C4-2B (cell line): ENCODE results near the gene SMOC2.

Source experiments
- H3K27ac ChIP-seq: fragments of 450-650 bp; 2 replicates; pipeline ENCODE4 v1.5.1; 2017
- ZFX ChIP-seq: fragments of 450-650 bp; IDR thresholded peaks from 2 replicates; pipeline ENCODE4 v1.6.1; 2017
- TF ChIP-seq, protein P1 (sequence below): fragments of 450-650 bp; conservative IDR thresholded peaks from 2 replicates; pipeline ENCODE4 v1.5.1; 2017; ENCODE audit warnings: mild to moderate bottlenecking

Gene SMOC2

GRCh38 chr6:168678077-168678476 is 237.1 kb downstream of the SMOC2 start:
- no peak overlapping the region for H3K27ac ChIP-seq
- no peak for TF ChIP-seq ZFX
- TF ChIP-seq, protein P1, sequence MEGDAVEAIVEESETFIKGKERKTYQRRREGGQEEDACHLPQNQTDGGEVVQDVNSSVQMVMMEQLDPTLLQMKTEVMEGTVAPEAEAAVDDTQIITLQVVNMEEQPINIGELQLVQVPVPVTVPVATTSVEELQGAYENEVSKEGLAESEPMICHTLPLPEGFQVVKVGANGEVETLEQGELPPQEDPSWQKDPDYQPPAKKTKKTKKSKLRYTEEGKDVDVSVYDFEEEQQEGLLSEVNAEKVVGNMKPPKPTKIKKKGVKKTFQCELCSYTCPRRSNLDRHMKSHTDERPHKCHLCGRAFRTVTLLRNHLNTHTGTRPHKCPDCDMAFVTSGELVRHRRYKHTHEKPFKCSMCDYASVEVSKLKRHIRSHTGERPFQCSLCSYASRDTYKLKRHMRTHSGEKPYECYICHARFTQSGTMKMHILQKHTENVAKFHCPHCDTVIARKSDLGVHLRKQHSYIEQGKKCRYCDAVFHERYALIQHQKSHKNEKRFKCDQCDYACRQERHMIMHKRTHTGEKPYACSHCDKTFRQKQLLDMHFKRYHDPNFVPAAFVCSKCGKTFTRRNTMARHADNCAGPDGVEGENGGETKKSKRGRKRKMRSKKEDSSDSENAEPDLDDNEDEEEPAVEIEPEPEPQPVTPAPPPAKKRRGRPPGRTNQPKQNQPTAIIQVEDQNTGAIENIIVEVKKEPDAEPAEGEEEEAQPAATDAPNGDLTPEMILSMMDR, result no peak

DNA sequence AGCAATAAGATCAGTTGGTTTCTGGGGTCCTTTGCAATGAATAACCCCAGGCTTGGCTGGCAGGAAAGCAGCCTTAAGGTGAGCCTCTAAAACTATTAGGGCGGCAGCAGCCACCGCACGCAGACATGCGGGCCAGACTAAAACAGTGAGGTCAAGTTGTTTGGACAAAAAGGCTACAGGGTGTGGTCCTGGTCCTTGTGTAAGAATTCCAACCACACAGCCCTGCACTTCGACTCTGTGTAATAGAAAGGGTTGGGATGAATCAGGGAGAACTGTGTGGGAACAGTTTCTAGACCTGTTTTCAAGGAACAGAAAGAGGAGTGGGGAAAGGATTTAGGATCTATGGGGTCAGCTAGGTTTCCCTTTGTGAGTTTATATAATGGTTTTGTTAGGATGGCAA is 237.6 kb downstream of the SMOC2 start:
- no peak overlapping the region for H3K27ac ChIP-seq
- TF ChIP-seq ZFX, result no peak

DNA sequence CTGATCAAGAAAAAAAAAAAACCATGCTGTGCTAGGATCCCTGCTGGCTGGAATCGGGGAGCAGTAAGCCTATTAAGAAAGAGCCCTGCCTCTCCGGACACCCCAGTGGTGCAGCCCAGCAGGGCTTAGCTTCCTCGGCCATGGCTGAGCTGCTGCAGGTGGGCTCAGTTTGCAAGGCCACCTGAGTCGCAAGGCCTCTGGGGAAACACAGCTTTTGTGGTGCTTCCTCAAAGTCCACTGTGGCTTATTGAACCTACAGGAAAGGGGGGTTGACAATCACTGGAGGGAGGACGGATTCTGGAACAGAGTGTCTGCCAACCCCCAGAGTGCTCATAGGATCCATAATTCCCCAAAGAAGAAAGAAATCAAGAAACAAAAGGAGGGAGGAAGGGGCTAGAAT is 240.8 kb downstream of the SMOC2 start:
- no peak for TF ChIP-seq ZFX
- TF ChIP-seq, protein P1, result no peak
- no peak overlapping the region for H3K27ac ChIP-seq

- TF ChIP-seq ZFX, result no peak
- TF ChIP-seq, protein P1, result no peak
- H3K27ac ChIP-seq, result no peak overlapping the region
These were observed 242.6 kb downstream of the SMOC2 start for GRCh38 chr6:168683621-168684020.

GRCh38 chr6:168684471-168684870 is 243.5 kb downstream of the SMOC2 start:
- no peak for TF ChIP-seq ZFX
- TF ChIP-seq, protein P1, result no peak
- no peak overlapping the region for H3K27ac ChIP-seq

DNA sequence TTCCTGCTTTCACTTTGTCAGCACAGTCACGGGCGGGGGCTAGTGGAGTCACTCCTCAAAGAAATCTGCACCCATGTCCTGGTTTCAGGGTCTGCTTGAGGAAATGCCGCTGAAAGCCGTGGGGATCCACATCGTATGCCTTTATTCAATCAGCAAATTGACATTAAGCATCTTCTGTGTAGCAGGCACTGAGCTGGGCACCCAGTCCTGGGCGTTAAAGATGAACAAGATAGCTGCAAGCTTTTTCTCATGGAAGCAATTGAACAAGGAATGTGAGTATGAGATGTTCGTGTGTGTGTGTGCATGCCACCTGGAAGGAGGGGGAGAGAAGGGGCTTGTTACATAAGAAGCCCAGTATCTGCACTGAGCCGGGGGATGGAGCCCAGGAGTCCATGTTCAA is 243.9 kb downstream of the SMOC2 start:
- TF ChIP-seq, protein P1, result no peak
- no peak for TF ChIP-seq ZFX
- no peak overlapping the region for H3K27ac ChIP-seq

- TF ChIP-seq, protein P1, result no peak
- TF ChIP-seq ZFX, result no peak
These were observed 245.2 kb downstream of the SMOC2 start for GRCh38 chr6:168686029-168686738.

More at GRCh38 chr6:168686029-168686738, 245.2 kb downstream of the SMOC2 start:
- no peak overlapping the region for H3K27ac ChIP-seq
